Measurements from ENCODE around the gene CEP83. TPM values are rescaled to one million over a fixed set of nuclear protein-coding genes. Genes with fewer than 3 reads are reported as not detected.

The CEP83 gene
- total and polyA plus RNA-seq, 9 of the 15 experiments (the other 6 are each of a cell fraction or from before 2014, with no cell fraction given) = 5.3 to 40.5 (median 31.3) TPM

- TF ChIP-seq SIRT6 (IDR thresholded peaks at IDR 0.05; ENCODE audit: low read depth, low read length) (no peak), CBFA2T3 (IDR thresholded peaks at IDR 0.05) (no peak), ZNF263 (CRISPR knock-in tag; IDR thresholded peaks at IDR 0.05; ENCODE audit: borderline replicate concordance) (no peak), NFIX (CRISPR knock-in tag; IDR thresholded peaks at IDR 0.05; ENCODE audit: low read depth) (no peak), ARID3B (CRISPR knock-in tag; IDR thresholded peaks at IDR 0.05; ENCODE audit: borderline replicate concordance) (no peak), TCFL5 (CRISPR knock-in tag; conservative IDR thresholded peaks at IDR 0.05) (no peak), RFX5 (IDR thresholded peaks at IDR 0.05; ENCODE audit: low read depth, low read length) (no peak), PBX2 (CRISPR knock-in tag; IDR thresholded peaks at IDR 0.05; ENCODE audit: low read depth) (no peak), PBX2 (tag; conservative IDR thresholded peaks at IDR 0.05; ENCODE audit: low read depth) (peak; percentile 26; the same call in 1 of the 2 replicates), ZNF165 (CRISPR knock-in tag; IDR thresholded peaks at IDR 0.05; ENCODE audit: borderline replicate concordance) (no peak), IRF9 (tag; IDR thresholded peaks at IDR 0.05) (no peak), HNRNPUL1 (IDR thresholded peaks at IDR 0.05; ENCODE audit: low read length) (no peak), ZNF766 (CRISPR knock-in tag; conservative IDR thresholded peaks at IDR 0.05) (0 out of 2 replicates have a peak, but pooled peaks have one; percentile 52), ZNF174 (CRISPR knock-in tag; IDR thresholded peaks at IDR 0.05) (no peak), ZNF175 (CRISPR knock-in tag; IDR thresholded peaks at IDR 0.05; ENCODE audit: low read depth) (0 out of 2 replicates have a peak, but pooled peaks have one; percentile 25), ZBTB43 (CRISPR knock-in tag; IDR thresholded peaks at IDR 0.05) (no peak), GTF2E2 (tag; IDR thresholded peaks at IDR 0.05) (no peak), FUS (optimal IDR thresholded peaks at IDR 0.05; ENCODE audit: low read depth, low read length) (no peak), GATA2 (CRISPR knock-in tag; IDR thresholded peaks at IDR 0.05) (no peak), PML (IDR thresholded peaks at IDR 0.05; ENCODE audit: low read length) (no peak), KHSRP (IDR thresholded peaks at IDR 0.05) (no peak)
These were observed 197.2 kb downstream of the CEP83 start (continued) for GRCh38 chr12:94262228-94263010.

Measured in K562 (cell line).